ENCODE results near the gene MEIOSIN.

DNA sequence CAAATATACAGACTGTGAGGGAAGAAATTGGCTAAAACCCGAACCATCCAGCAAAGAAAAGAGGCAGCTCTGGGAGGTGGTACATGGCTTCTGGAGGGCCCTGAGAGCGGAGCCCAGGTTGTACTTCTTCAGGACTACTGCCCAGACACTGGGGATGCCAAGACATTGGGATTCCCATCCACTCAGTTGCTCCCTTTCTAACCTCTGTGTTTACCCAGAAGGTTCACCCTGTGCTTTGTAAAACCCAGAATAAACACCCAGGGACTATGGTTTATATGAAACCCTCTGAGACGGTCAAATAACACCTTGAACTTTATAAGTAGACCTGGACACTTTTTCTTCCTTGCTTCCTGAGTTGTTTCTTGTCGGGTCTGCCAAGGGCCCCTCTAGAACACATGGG is 9.7 kb downstream of the MEIOSIN start:
- TF ChIP-seq EP300 (IDR thresholded peaks at IDR 0.05), result no peak
- TF ChIP-seq, protein P1, sequence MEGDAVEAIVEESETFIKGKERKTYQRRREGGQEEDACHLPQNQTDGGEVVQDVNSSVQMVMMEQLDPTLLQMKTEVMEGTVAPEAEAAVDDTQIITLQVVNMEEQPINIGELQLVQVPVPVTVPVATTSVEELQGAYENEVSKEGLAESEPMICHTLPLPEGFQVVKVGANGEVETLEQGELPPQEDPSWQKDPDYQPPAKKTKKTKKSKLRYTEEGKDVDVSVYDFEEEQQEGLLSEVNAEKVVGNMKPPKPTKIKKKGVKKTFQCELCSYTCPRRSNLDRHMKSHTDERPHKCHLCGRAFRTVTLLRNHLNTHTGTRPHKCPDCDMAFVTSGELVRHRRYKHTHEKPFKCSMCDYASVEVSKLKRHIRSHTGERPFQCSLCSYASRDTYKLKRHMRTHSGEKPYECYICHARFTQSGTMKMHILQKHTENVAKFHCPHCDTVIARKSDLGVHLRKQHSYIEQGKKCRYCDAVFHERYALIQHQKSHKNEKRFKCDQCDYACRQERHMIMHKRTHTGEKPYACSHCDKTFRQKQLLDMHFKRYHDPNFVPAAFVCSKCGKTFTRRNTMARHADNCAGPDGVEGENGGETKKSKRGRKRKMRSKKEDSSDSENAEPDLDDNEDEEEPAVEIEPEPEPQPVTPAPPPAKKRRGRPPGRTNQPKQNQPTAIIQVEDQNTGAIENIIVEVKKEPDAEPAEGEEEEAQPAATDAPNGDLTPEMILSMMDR (IDR thresholded peaks at IDR 0.05), result no peak
- TF ChIP-seq POLR2A (IDR thresholded peaks at IDR 0.05), result no peak
